Posterior vena cava (tissue), 2 donors: ENCODE results near the gene PSTK. TPM values are rescaled to one million over a fixed set of nuclear protein-coding genes. Genes with fewer than 3 reads are reported as not detected.

Experiments
- DNase-seq: peaks from one replicate; pipeline ENCODE4 v3.0.0-alpha.2; 2020; ENCODE audit warnings: low spot score
- intact Hi-C, 2 donors: fragments of 100-400 bp; cut with DNase I; formaldehyde crosslinking; loops; one replicate each; pipeline versions ENCODE4 v1.14.1 to v1.14.2; 2022 to 2023
- long read RNA-seq, 2 donors: library from polyadenylated mRNA; unstranded; transcript quantifications; one replicate each; pipeline ENCODE4 v2.0.0, GENCODE V29; 2020 to 2021
- total RNA-seq, 2 donors: library from RNA; stranded (reverse); fragmentation: NEBNext Ultra II Directional; extraction: Animal tissue kit (Norgen Biotek cat#: 25700); gene quantifications; one replicate each; pipeline ENCODE4 v1.2.1, GENCODE V29; 2021
- donor health status: DM: yes; HTN: yes; CAD: no.
- donor health status: DM: yes; HTN: yes; CAD: no.

Gene PSTK, protein sequence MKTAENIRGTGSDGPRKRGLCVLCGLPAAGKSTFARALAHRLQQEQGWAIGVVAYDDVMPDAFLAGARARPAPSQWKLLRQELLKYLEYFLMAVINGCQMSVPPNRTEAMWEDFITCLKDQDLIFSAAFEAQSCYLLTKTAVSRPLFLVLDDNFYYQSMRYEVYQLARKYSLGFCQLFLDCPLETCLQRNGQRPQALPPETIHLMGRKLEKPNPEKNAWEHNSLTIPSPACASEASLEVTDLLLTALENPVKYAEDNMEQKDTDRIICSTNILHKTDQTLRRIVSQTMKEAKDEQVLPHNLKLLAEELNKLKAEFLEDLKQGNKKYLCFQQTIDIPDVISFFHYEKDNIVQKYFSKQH
- total RNA-seq = 1 to 10 TPM; 2.3 to 3.4 TPM
- long read RNA-seq, donor 1, partial matches to known transcripts = 0 of 4 reads
- long read RNA-seq, donor 1, other reads (novel, unspliced or antisense) = 4 of 4 reads
- long read RNA-seq, donor 2, partial matches to known transcripts = 0 of 6 reads
- long read RNA-seq, donor 2, other reads (novel, unspliced or antisense) = 2 of 6 reads

DNA sequence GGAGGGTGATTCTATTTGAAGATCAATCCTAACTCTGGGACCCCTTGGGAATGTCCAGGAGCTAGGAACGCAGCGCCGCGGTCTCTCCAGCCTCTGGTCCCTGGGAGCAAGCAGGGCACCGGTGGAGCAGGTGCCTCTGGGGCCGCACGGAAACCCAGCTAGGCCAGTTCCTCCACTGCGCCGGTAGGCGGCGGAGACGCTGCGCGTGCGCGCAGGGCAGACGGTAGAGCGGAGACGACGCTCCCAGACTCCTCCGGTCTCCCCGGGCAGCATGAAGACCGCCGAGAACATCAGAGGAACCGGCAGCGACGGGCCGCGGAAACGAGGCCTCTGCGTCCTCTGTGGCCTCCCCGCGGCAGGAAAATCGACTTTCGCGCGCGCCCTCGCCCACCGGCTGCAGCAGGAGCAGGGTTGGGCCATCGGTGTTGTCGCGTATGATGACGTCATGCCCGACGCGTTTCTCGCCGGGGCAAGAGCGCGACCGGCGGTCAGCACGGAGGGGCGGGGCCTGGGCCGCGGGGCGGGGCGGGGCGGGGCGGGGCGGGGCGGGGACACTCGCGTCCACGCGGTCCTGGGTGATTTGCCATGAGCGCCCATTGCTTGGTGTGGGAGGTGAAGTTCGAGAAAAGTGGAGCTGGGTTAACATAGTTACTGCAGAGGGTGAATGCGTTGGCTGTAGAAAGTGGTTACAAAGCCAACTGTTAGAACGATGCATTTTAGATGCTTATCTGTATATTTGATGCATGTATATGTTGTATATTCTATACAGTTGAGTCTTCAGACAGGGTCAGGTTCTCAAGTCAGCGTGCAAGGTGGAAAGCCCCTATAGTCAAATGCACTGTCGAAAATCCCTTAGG lies at the start of gene PSTK:
PSTK (plus strand) TSS at position 193 of the 857 bp plus-strand sequence; CDS start at position 272, 79 bp downstream.
- peak; percentile 98 for DNase-seq
- intact Hi-C loops = no loop called here

DNA sequence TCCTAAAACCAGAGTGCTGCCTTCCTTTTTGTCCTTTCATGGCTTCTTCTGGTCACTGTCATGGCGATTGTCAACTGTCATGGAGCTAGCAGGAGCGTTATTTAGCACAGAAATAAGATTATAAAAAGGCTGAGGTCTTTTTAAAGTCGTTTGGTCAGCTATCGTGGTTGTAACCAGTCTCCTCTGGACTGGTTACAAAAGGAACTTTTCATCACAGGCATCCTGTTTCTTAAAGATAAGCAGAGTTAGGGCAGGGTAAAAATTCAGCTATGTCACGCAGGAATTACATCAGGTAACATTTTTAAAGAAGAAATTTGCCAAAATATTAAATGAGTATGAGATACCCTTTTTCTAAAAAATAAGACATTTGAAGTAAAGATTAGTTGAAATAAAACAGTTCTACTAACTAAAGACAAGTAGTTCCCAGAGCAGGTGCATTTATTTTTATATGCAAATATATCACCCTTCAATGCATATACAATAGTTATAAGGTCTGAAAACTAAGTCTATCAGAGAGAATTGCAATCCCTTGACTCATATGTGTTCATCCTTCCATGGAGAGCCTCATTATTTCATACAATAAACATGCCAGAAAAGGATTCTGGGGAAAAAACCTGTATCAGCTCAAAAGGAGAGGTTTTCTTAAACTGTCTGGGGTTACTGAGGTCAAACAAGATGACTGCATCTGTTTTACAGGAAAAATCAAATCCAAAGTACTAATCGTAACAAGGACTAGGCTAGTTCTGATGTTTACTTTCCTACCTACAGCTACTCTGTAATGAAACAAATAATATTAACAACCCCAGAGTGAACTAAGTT lies 48.9 kb upstream of the PSTK start:
- DNase-seq = no peak
- intact Hi-C loops = no loop called here

DNA sequence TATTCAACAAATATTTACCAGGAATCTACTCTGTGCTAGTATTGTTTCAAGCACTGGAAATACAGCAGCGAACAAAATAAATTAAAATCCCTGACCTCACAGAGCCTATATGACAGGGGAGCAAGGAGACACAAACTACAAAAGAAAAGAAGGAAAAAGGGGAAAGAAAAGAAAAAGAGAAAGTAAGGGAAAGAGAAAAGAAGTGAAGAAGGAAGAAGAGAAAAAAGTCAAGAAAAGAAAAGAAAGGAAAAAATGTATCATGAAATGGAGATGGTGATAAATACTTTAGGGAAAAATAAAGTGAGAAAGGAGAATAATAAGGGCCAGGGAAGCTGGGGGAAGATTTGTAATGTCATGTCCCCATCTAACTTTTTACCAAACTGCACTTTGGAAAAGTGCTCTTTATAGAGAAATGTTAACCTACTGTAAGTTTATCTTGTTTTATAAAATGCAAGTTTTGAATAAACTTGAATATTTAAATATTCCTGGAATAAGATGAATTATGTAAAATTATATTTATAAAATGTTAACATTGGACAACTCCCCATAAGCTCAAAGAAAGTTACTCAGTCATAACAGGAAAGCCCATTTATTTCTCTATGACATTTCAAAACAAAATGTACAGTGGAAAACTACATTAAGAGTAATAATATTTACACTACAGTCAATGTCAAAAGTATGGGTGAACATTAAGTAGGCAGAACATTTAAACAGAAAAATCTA lies 40.9 kb upstream of the PSTK start:
- intact Hi-C loops = no loop called here

DNA sequence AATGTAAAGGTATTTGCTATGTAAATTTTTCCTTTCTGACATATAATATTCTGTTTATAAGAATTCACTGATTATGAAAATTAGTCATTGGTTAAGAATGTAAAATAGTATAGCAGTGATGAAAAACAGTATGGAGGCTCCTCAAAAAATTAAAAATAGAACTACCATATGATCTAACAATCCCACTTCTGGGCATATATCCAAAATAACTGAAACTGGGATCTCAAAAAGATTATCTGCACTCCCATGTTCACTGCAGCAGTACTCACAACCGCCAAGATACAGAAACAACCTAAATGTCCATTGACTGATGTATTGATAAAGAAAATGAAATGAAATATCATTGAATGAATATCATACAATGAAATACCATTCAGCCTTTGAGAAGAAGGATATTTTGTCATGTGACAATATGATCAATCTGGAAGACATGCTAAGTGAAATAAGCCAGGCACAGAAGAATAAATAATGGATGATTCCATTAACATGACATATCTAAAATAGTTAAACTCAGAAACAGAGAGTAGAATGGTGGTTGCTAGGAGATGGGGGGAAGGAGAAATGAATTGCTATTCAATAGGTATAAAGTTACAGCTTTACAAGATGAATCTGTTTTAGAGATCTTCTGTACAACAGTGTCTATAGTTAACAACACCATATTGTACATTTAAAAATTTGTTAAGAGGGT lies 40.2 kb upstream of the PSTK start:
- no peak for DNase-seq
- intact Hi-C loops = no loop called here

More for the DNA sequence above, 40.9 kb upstream of the PSTK start:
- DNase-seq = no peak

DNA sequence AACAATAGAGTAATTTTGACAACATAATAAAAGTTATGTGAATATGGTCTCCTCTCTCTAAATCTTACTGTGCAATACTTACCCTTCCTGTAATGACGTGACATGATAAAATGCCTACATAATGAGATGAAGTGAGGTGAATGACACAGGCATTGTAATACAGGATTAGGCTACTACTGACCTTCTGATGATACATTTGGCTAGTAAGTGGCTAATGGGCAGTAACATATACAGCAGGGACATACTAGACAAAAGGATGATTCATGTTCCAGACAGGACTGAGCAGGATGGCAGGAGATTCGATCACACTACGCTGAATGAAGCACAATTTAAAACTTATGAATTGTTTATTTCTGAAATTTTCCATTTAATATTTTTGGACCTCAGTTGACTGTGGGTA lies 30.9 kb upstream of the PSTK start:
- no peak for DNase-seq
- intact Hi-C loops = no loop called here

DNA sequence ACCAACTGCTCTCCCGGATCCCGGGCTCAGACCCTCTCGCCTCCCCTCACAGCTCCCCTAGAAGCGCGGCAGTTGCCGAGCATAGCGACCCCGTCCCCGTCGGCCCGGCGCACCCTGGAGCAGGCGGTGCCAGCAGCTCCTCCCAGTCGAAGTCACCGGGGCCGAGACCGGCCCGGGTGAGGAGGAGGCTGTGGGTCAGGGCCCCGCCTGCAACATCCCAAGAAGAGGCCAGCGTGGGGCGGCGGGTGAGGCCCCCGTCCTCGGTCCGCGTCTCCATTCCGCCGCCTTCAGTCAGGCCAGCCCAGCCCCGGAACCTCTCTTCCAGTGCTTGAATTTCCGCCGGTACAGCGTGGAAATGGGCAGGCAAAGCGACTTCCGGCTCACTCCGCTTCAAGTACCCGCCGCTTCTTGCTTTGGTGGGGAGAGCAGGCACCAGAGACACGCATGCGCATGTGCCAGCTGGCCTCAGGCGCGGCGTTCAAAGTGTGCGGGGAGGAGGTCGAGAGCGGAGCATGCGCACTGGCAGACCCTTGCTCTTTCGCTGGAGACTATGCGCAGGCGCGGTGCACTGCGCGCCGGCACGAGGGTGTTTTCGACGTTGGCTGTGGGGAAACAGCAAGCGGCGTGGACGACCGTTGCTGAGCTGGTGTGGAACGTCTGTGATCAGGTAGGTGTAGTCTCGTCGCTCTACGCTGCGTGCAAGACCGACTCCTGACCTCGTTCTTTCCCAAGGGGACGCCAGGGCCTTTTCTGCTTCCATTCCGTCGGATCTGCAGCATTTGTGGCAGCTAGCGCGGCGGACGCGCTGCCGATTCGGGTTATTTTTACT lies 26.1 kb upstream of the PSTK start, which contains the start of gene C10orf88:
C10orf88 (minus strand) TSS at position 326 of the 829 bp plus-strand sequence; CDS start at position 277, 49 bp downstream.
- intact Hi-C loops = no loop called here
- peak; percentile 99 for DNase-seq

DNA sequence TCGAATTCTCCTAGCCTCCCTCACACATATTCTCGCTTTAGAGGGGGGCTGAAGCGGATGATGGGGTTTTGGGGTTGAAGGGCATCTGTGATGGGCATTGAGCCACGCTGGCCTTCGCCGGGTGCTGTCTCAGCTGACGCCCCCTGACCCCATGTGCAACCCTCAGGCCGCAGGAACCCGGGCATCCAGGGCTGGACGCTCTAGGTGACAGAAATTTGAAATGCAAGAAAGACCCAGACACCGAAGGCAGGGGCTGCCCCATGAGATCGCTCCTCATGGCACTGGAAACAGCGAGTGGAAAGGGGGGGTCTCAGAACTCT lies 25.5 kb upstream of the PSTK start:
- no peak for DNase-seq
- intact Hi-C loops = no loop called here

DNA sequence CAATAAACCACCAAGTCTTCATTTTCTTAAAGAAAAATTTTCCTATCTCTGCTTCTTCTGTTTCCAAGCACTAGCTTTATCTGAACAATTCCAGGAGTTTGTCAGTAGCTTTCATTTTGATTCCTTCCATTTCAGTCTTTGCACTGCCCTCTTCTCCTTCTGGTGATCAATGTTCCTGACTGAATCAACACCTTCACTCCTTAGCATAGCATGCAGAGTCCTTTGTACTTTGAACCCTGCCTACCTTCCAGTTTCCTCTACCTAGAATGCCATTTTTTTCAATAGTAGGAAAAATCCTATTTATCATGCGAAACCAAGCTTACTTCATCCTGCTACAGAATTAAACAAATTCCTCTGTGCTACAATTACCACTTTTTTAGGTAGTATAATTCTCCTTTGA lies 24.3 kb upstream of the PSTK start:
- intact Hi-C loops = no loop called here
- DNase-seq = no peak

DNA sequence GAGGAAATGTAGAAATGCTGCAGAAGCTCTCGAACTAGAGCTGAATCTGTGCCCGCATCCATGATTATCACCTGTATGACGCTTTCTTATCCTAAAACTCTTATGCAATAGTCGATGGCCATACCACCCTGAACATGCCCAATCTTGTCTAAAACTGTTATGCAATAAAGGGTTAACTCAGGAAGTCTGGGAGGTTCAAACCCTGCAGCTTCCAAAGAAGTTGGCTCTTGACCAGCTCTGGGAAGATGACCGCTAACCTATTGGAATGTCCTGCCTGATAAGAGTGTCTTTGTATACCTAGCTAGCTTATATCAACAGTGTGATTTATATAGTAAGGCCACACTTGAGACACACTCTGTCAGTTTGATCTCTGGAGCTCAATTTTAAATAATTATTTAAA lies 22.7 kb upstream of the PSTK start:
- intact Hi-C loops = no loop called here
- DNase-seq = no peak

DNA sequence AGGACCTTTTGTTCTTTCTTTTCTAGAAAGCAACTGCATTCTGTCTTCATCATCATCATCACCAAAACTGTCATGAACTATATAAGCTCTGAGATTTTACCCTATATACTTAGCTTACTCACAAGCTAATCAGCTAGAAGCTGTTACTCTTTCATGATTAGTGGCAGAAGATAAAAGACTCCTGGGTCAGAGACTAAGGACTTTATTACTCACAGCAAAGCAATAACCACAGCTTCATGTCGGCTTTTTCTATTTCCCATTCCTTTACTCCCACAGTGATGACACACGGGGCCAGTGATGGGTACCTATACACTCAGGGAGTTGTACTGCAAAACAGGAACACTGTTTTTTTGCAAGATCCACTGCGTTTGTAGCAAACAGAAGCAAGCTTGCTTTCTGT lies 17.8 kb upstream of the PSTK start:
- no peak for DNase-seq
- intact Hi-C loops = no loop called here

DNA sequence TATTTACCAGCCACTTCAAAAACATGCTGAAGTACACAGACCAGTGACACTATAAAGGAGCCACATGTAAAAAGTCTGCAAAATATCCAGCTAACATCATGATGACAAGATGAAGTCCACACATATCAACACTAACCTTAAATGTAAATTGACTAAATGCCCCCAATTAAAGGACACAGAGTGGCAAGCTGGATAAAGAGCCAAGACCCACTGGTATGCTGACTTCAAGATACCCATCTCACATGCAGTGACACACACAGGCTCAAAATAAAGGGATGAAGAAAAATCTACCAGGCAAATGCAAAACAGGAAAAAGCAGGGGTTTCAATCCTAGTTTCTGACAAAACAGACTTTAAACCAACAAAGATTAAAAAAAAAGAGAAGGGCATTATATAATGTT lies 13.3 kb upstream of the PSTK start:
- intact Hi-C loops = no loop called here
- DNase-seq = no peak

DNA sequence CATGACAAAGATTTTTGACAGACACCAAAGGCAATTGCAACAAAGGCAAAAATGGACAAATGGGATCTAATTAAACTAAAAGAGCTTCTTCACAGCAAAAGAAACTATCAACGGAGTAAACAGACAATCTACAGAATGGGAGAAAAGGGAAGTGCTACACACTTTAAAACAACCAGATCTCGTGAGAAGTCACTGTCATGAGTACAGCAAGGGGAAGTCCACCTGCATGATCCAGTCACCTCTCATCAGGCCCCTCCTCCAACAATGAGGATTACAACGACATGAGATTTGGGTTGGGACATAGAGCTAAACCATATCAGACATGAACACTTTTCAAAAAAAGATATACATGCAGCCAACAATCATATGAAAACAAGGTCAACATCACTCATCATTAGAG lies 11.5 kb upstream of the PSTK start:
- DNase-seq = no peak
- intact Hi-C loops = no loop called here

DNA sequence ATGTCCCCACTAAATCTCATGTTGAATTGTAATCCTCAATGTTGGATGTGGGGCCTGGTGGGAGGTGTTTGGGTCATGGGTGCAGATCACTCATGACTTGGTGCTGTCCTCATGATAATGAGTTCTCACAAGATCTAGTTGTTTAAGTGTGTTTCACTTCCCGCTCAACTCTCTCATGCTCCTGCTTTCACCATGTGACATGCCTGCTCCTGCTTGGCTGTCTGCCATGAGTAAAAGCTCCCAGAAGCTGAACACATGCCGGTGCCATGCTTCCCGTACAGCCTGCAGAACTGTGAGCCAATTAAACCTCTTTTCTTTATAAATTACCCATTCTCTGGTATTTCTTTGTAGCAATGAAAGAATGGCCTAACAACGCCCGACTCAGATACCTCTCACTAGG lies 6.2 kb upstream of the PSTK start:
- intact Hi-C loops = no loop called here
- no peak for DNase-seq

DNA sequence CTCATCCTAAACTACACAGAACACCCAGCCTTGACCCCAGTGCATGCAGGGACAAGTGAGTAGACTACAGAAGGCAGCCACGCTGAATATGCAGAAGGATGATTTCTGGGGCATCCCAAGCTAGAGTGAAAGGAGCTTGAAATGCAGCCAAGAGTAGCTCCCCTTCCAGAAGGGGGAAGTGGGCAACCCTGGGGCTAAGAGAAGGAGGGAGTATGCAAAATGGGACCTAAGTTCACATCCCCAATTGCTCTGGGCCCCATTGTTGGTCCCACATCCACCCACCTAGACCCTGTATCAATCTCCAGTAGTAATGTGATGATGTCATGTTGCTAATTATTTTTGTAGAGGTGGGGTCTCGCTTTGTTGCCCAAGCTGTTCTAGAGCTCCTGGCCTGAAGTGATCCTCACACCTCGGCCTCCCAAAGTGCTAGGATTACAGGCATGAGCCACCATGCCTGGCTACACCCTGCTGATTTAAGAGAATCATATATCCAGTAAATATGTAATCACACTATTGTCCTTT lies 5.6 kb upstream of the PSTK start:
- DNase-seq = no peak
- intact Hi-C loops = no loop called here

DNA sequence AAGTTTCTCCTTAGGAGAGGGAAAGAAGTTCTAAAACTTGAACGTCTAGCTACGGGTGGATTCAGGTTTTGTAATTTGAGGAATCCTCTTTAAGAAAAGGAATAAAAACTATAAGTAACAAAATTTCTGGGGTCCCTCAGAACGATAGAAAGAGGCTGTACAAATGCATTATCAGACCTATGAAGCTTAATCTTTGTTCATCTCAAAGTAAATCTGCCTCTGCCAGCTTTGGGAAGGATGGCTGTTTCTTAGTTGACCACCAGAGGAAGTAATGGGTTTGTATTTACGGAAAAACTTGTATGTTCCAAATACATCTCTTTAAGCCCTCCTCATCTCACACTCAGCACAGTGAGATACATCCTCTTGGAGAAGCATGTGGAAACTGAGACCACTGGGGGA lies 864 bp downstream of the PSTK start:
- DNase-seq = no peak
- intact Hi-C loops = no loop called here

DNA sequence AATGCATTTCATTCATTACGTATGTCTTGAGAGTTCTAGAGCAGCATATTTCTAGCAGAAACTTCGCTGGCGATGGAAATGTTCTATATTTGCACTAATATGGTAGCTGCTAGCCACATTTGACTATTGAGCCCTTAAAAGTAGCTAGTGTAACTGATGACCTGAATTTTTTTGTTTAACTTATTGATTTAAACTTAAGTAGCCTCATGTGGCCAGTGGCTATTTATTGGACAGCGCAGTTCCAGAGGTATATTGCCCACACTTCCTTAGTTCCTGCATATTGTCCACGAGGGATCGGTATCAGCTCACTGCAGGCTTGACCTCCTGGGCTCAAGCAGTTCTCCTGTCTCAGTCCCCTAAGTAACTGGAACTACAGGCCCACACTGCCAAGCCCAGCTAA lies 3.7 kb downstream of the PSTK start:
- intact Hi-C loops = no loop called here
- DNase-seq = no peak

DNA sequence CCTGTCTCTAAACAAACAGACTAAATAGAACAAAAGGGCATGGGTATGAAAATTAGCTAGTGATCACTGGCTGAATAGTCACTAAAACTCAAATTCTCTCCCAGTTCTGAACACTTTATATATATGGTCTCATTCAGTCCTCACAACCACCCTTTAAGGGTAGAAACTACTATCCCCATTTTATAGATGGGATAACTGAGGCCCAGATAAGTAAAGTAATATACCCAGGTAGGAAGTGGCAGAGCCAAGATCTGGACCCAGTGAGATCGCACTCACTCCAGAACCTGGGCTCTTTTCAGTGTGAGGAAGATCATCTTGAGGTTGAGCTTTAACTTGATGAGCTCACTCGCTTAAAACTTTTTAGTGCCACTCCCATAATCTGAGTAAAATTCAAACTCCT lies 4.5 kb downstream of the PSTK start:
- intact Hi-C loops = no loop called here
- no peak for DNase-seq
